GM20000 (cell line): ENCODE results near the gene DTNB.

ENCODE experiments used
- DNase-seq: peaks from one replicate; pipeline ENCODE4 v3.0.0; 2012; ENCODE audit warnings: low spot score
- TF ChIP-seq, protein P1 (sequence below): IDR thresholded peaks from 2 replicates; pipeline ENCODE4 v1.5.1; 2012; ENCODE audit warnings: mild to moderate bottlenecking, control low read depth; ENCODE audit errors: extremely low read depth, missing control alignments

DTNB gene

DNA sequence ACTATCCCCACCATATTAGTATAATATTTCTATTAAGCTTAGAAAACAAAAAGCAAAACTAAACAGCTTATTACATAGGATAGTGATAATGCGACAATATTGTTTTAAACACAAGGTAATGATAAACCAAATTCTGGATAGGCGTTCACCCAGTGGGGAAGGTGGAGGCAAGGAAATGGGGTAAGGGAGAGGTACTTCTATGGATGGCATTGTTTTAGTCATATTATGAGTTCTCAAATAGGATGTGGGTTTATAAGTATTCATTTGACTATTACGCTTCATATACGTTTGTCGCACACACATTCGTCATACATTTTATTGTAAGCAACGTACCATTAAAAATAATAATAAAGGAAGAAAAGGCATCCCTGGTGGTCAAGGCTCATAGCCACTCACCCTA, 242.8 kb downstream of the DTNB start:
- TF ChIP-seq, protein P1, sequence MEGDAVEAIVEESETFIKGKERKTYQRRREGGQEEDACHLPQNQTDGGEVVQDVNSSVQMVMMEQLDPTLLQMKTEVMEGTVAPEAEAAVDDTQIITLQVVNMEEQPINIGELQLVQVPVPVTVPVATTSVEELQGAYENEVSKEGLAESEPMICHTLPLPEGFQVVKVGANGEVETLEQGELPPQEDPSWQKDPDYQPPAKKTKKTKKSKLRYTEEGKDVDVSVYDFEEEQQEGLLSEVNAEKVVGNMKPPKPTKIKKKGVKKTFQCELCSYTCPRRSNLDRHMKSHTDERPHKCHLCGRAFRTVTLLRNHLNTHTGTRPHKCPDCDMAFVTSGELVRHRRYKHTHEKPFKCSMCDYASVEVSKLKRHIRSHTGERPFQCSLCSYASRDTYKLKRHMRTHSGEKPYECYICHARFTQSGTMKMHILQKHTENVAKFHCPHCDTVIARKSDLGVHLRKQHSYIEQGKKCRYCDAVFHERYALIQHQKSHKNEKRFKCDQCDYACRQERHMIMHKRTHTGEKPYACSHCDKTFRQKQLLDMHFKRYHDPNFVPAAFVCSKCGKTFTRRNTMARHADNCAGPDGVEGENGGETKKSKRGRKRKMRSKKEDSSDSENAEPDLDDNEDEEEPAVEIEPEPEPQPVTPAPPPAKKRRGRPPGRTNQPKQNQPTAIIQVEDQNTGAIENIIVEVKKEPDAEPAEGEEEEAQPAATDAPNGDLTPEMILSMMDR, result no peak
- DNase-seq, result no peak

DNA sequence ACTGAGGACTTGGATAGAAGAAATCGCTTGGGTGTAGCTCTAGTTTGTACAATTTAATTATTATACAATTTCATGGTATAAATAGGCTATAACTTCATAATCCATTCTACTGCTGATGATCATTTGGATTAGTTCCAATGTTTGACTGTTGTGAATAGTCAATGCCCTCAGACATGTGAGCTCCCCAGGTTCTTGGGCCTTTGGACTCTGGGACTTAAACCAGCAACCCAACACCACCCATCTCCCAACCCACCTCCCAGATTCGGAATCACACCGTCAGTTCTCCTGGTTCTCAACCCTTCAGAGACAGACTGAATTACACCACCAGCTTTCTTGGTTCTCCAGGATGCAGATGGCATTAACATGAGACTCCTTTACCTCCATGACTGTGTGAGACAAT, 247.1 kb downstream of the DTNB start:
- DNase-seq, result no peak
- TF ChIP-seq, protein P1, result no peak

DNA sequence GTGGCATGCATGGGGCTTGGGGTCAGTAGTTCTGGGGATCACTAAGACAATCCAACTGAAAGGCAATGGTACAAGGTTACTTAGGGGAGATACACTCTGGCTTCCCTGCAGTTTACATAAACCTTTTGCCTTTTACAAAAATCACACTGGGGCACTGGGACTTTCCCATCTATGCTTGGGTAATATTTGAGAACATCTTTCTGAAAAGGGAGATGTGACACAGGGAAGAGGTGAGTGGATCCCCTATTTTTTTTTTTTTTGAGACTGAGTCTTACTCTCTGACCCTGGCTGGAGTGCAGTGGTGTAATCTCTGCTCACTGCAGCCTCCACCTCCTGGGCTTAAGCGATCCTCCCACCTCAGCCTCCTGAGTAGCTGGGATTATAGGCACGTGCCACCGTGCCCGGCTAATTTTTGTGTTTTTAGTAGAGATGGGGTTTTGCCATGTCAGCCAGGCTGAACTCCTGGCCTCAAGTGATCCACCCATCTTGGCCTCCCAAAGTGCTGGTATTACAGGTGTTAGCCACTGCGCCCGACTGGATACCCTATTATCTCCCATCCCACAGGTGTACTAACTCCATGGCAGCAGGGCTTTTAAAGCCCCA, 248.8 kb downstream of the DTNB start:
- DNase-seq, result no peak

DNA sequence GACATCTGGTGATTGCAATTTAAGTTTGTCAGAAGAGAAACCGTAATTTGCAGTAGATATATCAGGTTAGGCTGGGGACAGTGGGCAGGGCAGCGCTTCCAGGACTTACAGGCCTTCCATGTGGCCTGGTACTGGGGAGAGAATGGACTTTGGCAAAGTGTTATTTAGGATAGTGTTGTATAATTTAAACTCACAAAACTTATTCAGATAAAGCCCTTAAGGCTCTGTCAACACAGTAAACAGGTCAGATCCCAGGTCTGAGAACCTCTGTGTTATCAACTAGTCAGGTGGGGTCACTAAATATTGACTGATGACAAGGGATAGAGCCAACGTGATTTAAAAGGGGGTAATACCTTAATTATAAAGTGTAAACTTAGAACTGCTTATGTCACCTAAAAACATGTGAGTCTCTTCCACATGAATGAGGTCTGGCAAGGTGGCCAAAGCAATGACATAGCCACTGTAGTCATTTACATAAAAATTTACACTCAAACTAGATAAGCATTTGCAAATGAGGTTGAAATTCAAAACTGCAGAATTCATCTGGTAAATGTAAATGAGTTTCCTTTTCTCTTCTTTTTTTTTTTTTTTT, 251.5 kb downstream of the DTNB start:
- TF ChIP-seq, protein P1, result no peak
- DNase-seq, result peak; percentile 49

More for the DNA sequence above, 248.8 kb downstream of the DTNB start:
- TF ChIP-seq, protein P1, result no peak

DNA sequence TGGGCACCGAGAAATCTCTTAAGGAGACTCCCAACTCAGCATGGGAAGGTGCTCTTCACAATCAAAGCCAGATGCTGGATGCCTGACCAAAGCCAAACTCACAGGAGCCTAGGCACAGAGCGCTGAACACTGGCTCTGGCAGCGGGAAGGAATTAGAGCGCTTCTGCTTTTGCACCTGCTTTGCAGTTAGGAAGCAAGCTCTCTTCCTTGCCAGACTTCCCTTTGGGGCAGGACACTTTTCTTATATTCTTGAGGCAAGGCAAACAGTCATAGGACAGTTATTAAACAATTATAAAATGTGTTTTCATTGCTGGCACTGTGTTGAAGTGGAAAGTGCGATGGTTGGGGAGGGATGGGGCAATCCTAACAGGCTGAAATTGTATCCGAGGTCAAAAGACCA, 252.1 kb downstream of the DTNB start:
- TF ChIP-seq, protein P1, result no peak
- DNase-seq, result no peak

DNA sequence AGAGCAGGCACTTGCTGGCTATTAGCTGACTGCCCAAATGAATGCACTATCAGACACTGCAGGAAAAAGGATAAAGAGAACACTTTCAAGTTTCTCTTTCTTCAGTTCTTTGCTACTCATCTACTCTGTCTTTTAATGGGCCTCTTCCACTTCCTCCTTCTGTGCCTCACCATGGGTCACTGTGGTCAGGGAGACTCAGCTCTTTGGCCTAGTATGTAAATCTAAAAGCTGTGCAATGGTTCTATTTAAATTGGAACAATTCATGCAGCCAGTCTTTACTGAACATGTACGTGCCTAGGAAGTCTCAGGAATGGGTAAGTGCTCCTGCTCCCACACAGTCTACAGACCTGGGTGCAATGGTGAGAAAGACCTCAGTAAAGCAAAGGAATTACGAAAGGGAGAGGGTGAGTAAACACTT, 252.5 kb downstream of the DTNB start:
- peak; percentile 56 for DNase-seq
- TF ChIP-seq, protein P1, result no peak

DNA sequence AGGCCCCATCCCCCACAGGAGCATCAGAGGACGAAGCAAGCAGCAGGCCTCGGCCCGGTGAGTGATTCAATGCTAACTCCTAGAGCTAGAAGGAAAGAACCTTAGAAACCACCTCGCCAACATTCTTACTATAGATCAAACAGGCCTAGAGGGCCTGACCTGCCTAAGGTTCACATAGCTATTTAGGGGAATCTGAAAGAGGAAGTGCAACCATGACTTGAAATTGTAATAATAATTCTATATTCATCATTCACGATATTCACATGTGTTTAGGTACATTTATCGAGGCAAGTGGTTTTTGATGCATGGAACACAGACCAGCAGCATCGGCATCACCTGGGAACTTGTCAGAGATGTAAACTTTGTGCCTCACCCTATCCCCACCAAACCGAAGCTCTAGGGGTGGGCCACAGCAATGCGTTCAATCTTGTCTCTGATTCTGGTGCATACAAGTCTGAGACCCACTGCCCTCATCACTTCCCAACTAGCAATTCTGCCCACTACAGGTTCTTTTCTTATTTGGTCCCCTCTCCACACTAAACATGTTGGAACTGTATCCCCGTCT, 253.6 kb downstream of the DTNB start:
- TF ChIP-seq, protein P1, result no peak
- DNase-seq, result peak; percentile 65
